Hepatocyte (in vitro differentiated cells): ENCODE data around the gene CNOT6. TPM values are rescaled to one million over a fixed set of nuclear protein-coding genes. Genes with fewer than 3 reads are reported as not detected.

ENCODE experiments used
- DNase-seq: peaks from one replicate; pipeline ENCODE4 v3.0.0-alpha.2; 2016; ENCODE audit warnings: low spot score
- H2AFZ ChIP-seq: fragments of 200-600 bp; sonication (generic); 2 replicates; pipeline ENCODE4 v1.6.0; 2016; ENCODE audit warnings: antibody characterized with exemption, mild to moderate bottlenecking
- H3K27ac ChIP-seq: fragments of 200-600 bp; sonication (generic); 2 replicates; pipeline ENCODE4 v1.5.1; 2016; ENCODE audit warnings: mild to moderate bottlenecking
- H3K27me3 ChIP-seq: fragments of 200-600 bp; sonication (generic); 2 replicates; pipeline ENCODE4 v1.6.1; 2016
- H3K36me3 ChIP-seq: fragments of 200-600 bp; sonication (generic); replicated peaks from 2 replicates; pipeline ENCODE4 v1.5.1; 2016; ENCODE audit warnings: low read depth; ENCODE audit not compliant: insufficient read depth
- H3K4me1 ChIP-seq: fragments of 200-600 bp; sonication (generic); 2 replicates; pipeline ENCODE4 v1.5.1; 2016; ENCODE audit warnings: mild to moderate bottlenecking, moderate library complexity; ENCODE audit not compliant: insufficient read depth
- H3K4me2 ChIP-seq: fragments of 200-600 bp; sonication (generic); 2 replicates; pipeline ENCODE4 v1.6.0; 2016
- H3K4me3 ChIP-seq: fragments of 200-600 bp; sonication (generic); 2 replicates; pipeline ENCODE4 v1.5.1; 2016; ENCODE audit warnings: mild to moderate bottlenecking
- H3K79me2 ChIP-seq: fragments of 200-600 bp; sonication (generic); 2 replicates; pipeline ENCODE4 v1.6.0; 2017; ENCODE audit warnings: mild to moderate bottlenecking
- H3K9me2 ChIP-seq: fragments of 200-600 bp; sonication (generic); replicated peaks from 2 replicates; pipeline ENCODE4 v1.6.0; 2017; ENCODE audit warnings: mild to moderate bottlenecking; ENCODE audit not compliant: insufficient read depth
- H3K9me3 ChIP-seq: fragments of 200-600 bp; sonication (generic); 2 replicates; pipeline ENCODE4 v1.5.1; 2016; ENCODE audit warnings: low read depth, mild to moderate bottlenecking
- H4K20me1 ChIP-seq: fragments of 200-600 bp; sonication (generic); 2 replicates; pipeline ENCODE4 v1.6.0; 2016; ENCODE audit warnings: mild to moderate bottlenecking; ENCODE audit not compliant: insufficient read depth, poor library complexity, severe bottlenecking
- EZH2 ChIP-seq: fragments of 200-600 bp; sonication (generic); IDR thresholded peaks from 2 replicates; pipeline ENCODE4 v1.6.1; 2016; ENCODE audit warnings: antibody characterized with exemption, mild to moderate bottlenecking, borderline replicate concordance
- EZH2phosphoT487 ChIP-seq: fragments of 200-600 bp; sonication (generic); IDR thresholded peaks from one replicate; pipeline ENCODE4 v1.6.1; 2018; ENCODE audit warnings: antibody characterized with exemption, mild to moderate bottlenecking, low read depth, moderate library complexity; ENCODE audit not compliant: unreplicated experiment, severe bottlenecking
- WGBS: methylation state at CpG from one replicate; pipeline ENCODE4 v1.1.6; 2016; ENCODE audit warnings: low lambda C conversion rate; ENCODE audit errors: missing lambda C conversion rate; 5-methylcytosine and 5-hydroxymethylcytosine counted together
- polyA plus RNA-seq: library from polyadenylated mRNA; unstranded; fragments of >200 nt; fragmentation: Nextera tagmentation; extraction: Ambion mirVana; gene quantifications from 2 replicates; pipeline ENCODE4 v1.2.1, GENCODE V29; 2016
- total RNA-seq: library from RNA; depleted of rRNA; stranded (reverse); fragments of >200 nt; gene quantifications from 2 replicates; pipeline ENCODE4 v1.2.3, GENCODE V29; 2014
- TF ChIP-seq, protein P1 (sequence below): fragments of 200-600 bp; sonication (generic); IDR thresholded peaks from 2 replicates; pipeline ENCODE4 v1.5.1; 2016; ENCODE audit warnings: antibody characterized with exemption, mild to moderate bottlenecking; ENCODE audit not compliant: poor library complexity

The CNOT6 gene
- total and polyA plus RNA-seq, 2 experiments from 2014 or later: 12.0 to 24.1 TPM

DNA sequence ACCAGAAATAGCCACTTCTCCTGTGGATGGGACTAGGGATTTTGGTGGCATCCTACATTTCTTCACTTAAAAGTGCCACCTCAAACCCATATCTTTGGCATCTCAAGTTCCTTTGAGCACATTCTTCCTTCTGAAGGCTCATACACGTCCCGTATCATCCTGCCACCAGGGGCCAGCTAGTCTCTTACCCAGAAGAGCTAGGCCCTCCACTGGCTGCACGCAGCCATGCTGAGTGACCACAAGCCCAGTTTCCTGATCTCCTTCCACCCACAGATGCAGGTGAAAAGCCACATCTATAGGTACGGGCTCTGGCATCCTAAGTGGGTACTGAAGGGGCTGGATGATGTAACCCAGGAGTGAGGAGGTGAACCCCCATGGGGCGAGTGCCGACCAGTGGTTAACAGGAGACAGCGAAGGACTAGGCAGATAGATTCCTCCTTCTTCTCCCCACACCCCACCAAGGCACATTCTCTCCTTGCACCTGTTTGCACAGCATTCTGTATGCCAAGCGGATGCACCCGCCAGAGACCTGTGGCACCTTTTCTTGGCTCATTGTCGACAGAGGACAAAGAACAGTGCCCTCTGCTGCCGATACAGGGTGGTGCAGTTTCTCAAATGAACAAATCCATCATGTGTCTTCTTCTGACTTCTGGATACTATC, 111.5 kb downstream of the CNOT6 start:
- H3K4me3 ChIP-seq: no peak overlapping the region
- H3K36me3 ChIP-seq: no peaks in the 10 kb centered on the region
- H3K27me3 ChIP-seq: no peaks in the 10 kb centered on the region
- no peak overlapping the region for H3K27ac ChIP-seq
- WGBS: 60% methylated on average over 11 of the region's 11 CpGs
- no peaks in the 10 kb centered on the region for H4K20me1 ChIP-seq
- no peak overlapping the region for H2AFZ ChIP-seq
- no peaks in the 10 kb centered on the region for H3K9me3 ChIP-seq
- H3K79me2 ChIP-seq: no peaks in the 10 kb centered on the region
- H3K4me1 ChIP-seq: no peaks in the 10 kb centered on the region
- peak; percentile 71 for DNase-seq
- no peak for TF ChIP-seq EZH2
- TF ChIP-seq, protein P1, sequence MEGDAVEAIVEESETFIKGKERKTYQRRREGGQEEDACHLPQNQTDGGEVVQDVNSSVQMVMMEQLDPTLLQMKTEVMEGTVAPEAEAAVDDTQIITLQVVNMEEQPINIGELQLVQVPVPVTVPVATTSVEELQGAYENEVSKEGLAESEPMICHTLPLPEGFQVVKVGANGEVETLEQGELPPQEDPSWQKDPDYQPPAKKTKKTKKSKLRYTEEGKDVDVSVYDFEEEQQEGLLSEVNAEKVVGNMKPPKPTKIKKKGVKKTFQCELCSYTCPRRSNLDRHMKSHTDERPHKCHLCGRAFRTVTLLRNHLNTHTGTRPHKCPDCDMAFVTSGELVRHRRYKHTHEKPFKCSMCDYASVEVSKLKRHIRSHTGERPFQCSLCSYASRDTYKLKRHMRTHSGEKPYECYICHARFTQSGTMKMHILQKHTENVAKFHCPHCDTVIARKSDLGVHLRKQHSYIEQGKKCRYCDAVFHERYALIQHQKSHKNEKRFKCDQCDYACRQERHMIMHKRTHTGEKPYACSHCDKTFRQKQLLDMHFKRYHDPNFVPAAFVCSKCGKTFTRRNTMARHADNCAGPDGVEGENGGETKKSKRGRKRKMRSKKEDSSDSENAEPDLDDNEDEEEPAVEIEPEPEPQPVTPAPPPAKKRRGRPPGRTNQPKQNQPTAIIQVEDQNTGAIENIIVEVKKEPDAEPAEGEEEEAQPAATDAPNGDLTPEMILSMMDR: peak; percentile 67
- no peaks in the 10 kb centered on the region for H3K9me2 ChIP-seq
- no peak overlapping the region for H3K4me2 ChIP-seq

DNA sequence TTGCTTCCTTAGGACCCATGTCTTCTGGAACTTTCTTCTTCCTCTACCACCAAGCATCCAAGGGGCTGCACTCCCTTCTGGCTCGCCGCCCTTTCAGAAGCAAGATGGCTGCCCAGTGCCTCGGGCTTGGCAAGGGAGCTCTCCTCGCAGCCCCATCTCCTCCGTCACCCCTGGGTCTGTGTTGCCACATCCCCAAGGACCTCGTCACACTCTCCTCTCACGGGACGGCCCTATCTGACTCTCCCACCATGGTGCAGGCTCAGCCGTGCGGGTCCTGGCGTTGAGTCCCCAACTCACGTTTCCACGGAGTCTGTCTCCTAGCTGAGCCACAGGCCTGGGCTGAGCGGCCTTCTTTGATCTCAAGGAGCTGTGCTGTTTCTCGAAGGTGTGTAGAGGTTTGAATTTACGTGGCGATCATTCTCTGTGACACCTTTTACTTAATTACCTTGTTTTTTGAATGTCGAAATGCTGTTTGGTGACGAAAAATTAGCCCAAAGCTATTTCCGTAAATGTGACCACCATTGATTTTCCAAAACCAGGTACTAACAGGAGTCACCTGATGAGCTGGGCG, 112.1 kb downstream of the CNOT6 start:
- H3K4me3 ChIP-seq: no peak overlapping the region
- no peaks in the 10 kb centered on the region for H3K79me2 ChIP-seq
- H3K27me3 ChIP-seq: no peaks in the 10 kb centered on the region
- no peak overlapping the region for H3K4me2 ChIP-seq
- H2AFZ ChIP-seq: no peak overlapping the region
- H3K27ac ChIP-seq: no peak overlapping the region
- H3K36me3 ChIP-seq: no peaks in the 10 kb centered on the region
- no peaks in the 10 kb centered on the region for H4K20me1 ChIP-seq
- DNase-seq: no peak
- TF ChIP-seq EZH2phosphoT487: no peak
- no peak for TF ChIP-seq EZH2
- TF ChIP-seq, protein P1: no peak
- no peaks in the 10 kb centered on the region for H3K4me1 ChIP-seq
- no peaks in the 10 kb centered on the region for H3K9me2 ChIP-seq
- no peaks in the 10 kb centered on the region for H3K9me3 ChIP-seq
- WGBS: 87% methylated on average over 21 of the region's 21 CpGs

- Histone ChIP-seq H3K36me3 (no peaks in the 10 kb centered on the region), H3K4me1 (no peaks in the 10 kb centered on the region), H3K27me3 (no peaks in the 10 kb centered on the region), H2AFZ (no peak overlapping the region), H3K27ac (no peak overlapping the region), H3K4me2 (no peak overlapping the region), H3K9me3 (no peaks in the 10 kb centered on the region), H4K20me1 (no peaks in the 10 kb centered on the region), H3K9me2 (no peaks in the 10 kb centered on the region), H3K4me3 (no peak overlapping the region), H3K79me2 (no peaks in the 10 kb centered on the region)
- TF ChIP-seq EZH2phosphoT487 (no peak), EZH2 (no peak)
- TF ChIP-seq, protein P1: no peak
- WGBS: 58% methylated on average over 18 of the region's 18 CpGs
- DNase-seq: no peak
These were observed 113.8 kb downstream of the CNOT6 start for GRCh38 chr5:180607861-180608571.
